ENCODE data around the gene SP3.
A peak's percentile ranks its signal among the peaks of the same experiment; 100 is the strongest.

The SP3 gene

GRCh38 chr2:173997269-173997668, 32.1 kb upstream of the SP3 start:
- DNase-seq (ENCODE audit: low read depth in 2 of 3, low spot score in 1 of 3): no peak

GRCh38 chr2:173996766-173997165, 31.6 kb upstream of the SP3 start:
- DNase-seq (ENCODE audit: low read depth in 2 of 3, low spot score in 1 of 3): no peak

- DNase-seq (ENCODE audit: low read depth in 2 of 3, low spot score in 1 of 3): no peak
Measured at GRCh38 chr2:173993459-173993858, 28.3 kb upstream of the SP3 start.

- DNase-seq (ENCODE audit: low read depth in 2 of 3, low spot score in 1 of 3): no peak
Measured at GRCh38 chr2:173991856-173992588, 26.8 kb upstream of the SP3 start.

- no peak for DNase-seq (ENCODE audit: low read depth in 2 of 3, low spot score in 1 of 3)
Measured at GRCh38 chr2:173990970-173991819, 26.0 kb upstream of the SP3 start.

GRCh38 chr2:173990245-173990644, 25.1 kb upstream of the SP3 start:
- DNase-seq (ENCODE audit: low read depth in 2 of 3, low spot score in 1 of 3): no peak

GRCh38 chr2:173989884-173990215, 24.7 kb upstream of the SP3 start:
- no peak for DNase-seq (ENCODE audit: low read depth in 2 of 3, low spot score in 1 of 3)

- no peak for DNase-seq (ENCODE audit: low read depth in 2 of 3, low spot score in 1 of 3)
Measured at GRCh38 chr2:173989160-173989883, 24.1 kb upstream of the SP3 start.

- DNase-seq (ENCODE audit: low read depth in 2 of 3, low spot score in 1 of 3): no peak
Measured at GRCh38 chr2:173986805-173987204, 21.6 kb upstream of the SP3 start.

GRCh38 chr2:173985605-173985992, 20.4 kb upstream of the SP3 start:
- no peak for DNase-seq (ENCODE audit: low read depth in 2 of 3, low spot score in 1 of 3)

- no peak for DNase-seq (ENCODE audit: low read depth in 2 of 3, low spot score in 1 of 3)
Measured at GRCh38 chr2:173984866-173985604, 19.9 kb upstream of the SP3 start.

- DNase-seq (ENCODE audit: low read depth in 2 of 3, low spot score in 1 of 3): no peak
Measured at GRCh38 chr2:173983391-173983871, 18.3 kb upstream of the SP3 start.

- no peak for DNase-seq (ENCODE audit: low read depth in 2 of 3, low spot score in 1 of 3)
Measured at GRCh38 chr2:173982918-173983317, 17.7 kb upstream of the SP3 start.

- no peak for DNase-seq (ENCODE audit: low read depth in 2 of 3, low spot score in 1 of 3)
Measured at GRCh38 chr2:173982182-173982714, 17.1 kb upstream of the SP3 start.

- DNase-seq (ENCODE audit: low read depth in 2 of 3, low spot score in 1 of 3): no peak
Measured at GRCh38 chr2:173981520-173981919, 16.3 kb upstream of the SP3 start.

GRCh38 chr2:173979751-173980351, 14.7 kb upstream of the SP3 start:
- DNase-seq (ENCODE audit: low read depth in 2 of 3, low spot score in 1 of 3): no peak

GRCh38 chr2:173978447-173978846, 13.3 kb upstream of the SP3 start:
- peak; percentile 11 to 40 (median 28) for DNase-seq (ENCODE audit: low read depth in 2 of 3, low spot score in 1 of 3)

GRCh38 chr2:173972636-173973035, 7.5 kb upstream of the SP3 start:
- DNase-seq (ENCODE audit: low read depth in 2 of 3, low spot score in 1 of 3): no peak

GRCh38 chr2:173972165-173972564, 7.0 kb upstream of the SP3 start:
- no peak for DNase-seq (ENCODE audit: low read depth in 2 of 3, low spot score in 1 of 3)

GRCh38 chr2:173970516-173970924, 5.3 kb upstream of the SP3 start:
- DNase-seq (ENCODE audit: low read depth in 2 of 3, low spot score in 1 of 3): no peak

All from stimulated activated CD4-positive, alpha-beta T cell treated with anti-CD3 and anti-CD28 coated beads, Interleukin-12 subunit alpha, Interleukin-12 subunit beta, amount 100 ng/mL, for 48 hours (primary cell).